OCI-LY1 (cell line): Measurements from ENCODE around the gene ZNF85.
A peak's percentile ranks its signal among the peaks of the same experiment; 100 is the strongest.

ENCODE experiments used
- H2AFZ ChIP-seq: fragments of 200-600 bp; sonication (generic), shearing (Covaris generic); 2 replicates; pipeline ENCODE4 v1.6.0; 2014; ENCODE audit warnings: antibody characterized with exemption, mild to moderate bottlenecking, low read length
- H3F3A ChIP-seq: fragments of 200-600 bp; sonication (generic), shearing (Covaris generic); 2 replicates; pipeline ENCODE4 v1.6.0; 2014; ENCODE audit warnings: mild to moderate bottlenecking, antibody characterized with exemption, low read length, moderate library complexity; ENCODE audit not compliant: insufficient read depth
- H3K27ac ChIP-seq: fragments of 200-600 bp; sonication (generic); 2 replicates; pipeline ENCODE4 v1.5.1; 2014; ENCODE audit warnings: low read length, mixed run types, mild to moderate bottlenecking, low read depth; ENCODE audit not compliant: poor library complexity, severe bottlenecking
- H3K27me3 ChIP-seq: fragments of 200-600 bp; sonication (generic); 2 replicates; pipeline ENCODE4 v1.6.0; 2014; ENCODE audit warnings: antibody characterized with exemption, mild to moderate bottlenecking, low read length, moderate library complexity; ENCODE audit not compliant: insufficient read depth
- H3K36me3 ChIP-seq: fragments of 200-600 bp; sonication (generic); 2 replicates; pipeline ENCODE4 v1.6.1; 2014; ENCODE audit warnings: mild to moderate bottlenecking, antibody characterized with exemption, low read length, moderate library complexity, mixed read lengths; ENCODE audit not compliant: insufficient read depth
- H3K4me1 ChIP-seq: fragments of 200-600 bp; sonication (generic); 2 replicates; pipeline ENCODE4 v1.5.1; 2014; ENCODE audit warnings: mild to moderate bottlenecking, low read length, moderate library complexity; ENCODE audit not compliant: insufficient read depth, severe bottlenecking
- H3K4me2 ChIP-seq: fragments of 200-600 bp; sonication (generic), shearing (Covaris generic); 2 replicates; pipeline ENCODE4 v1.6.1; 2014; ENCODE audit warnings: low read length
- H3K4me3 ChIP-seq: fragments of 200-600 bp; sonication (generic); 2 replicates; pipeline ENCODE4 v1.5.1; 2014; ENCODE audit warnings: low read length, low read depth, mild to moderate bottlenecking, mixed read lengths; ENCODE audit not compliant: poor library complexity, severe bottlenecking
- H3K79me2 ChIP-seq: fragments of 200-600 bp; shearing (Covaris generic); 2 replicates; pipeline ENCODE4 v1.6.1; 2016; ENCODE audit warnings: mixed run types, low read length, mixed read lengths; ENCODE audit not compliant: insufficient read depth
- H3K9ac ChIP-seq: fragments of 200-600 bp; sonication (generic), shearing (Covaris generic); 2 replicates; pipeline ENCODE4 v1.6.1; 2014; ENCODE audit warnings: mild to moderate bottlenecking, low read length, mixed read lengths
- H3K9me2 ChIP-seq: fragments of 200-600 bp; sonication (generic), shearing (Covaris generic); 2 replicates; pipeline ENCODE4 v1.6.1; 2014; ENCODE audit warnings: low read depth, mild to moderate bottlenecking, low read length, mixed read lengths
- H3K9me3 ChIP-seq: fragments of 200-600 bp; shearing (Covaris generic); 2 replicates; pipeline ENCODE4 v1.6.1; 2014; ENCODE audit warnings: low read length, mixed read lengths
- H4K20me1 ChIP-seq: fragments of 200-600 bp; sonication (generic), shearing (Covaris generic); 2 replicates; pipeline ENCODE4 v1.6.0; 2016; ENCODE audit warnings: mild to moderate bottlenecking, low read length; ENCODE audit not compliant: insufficient read depth
- CTCF ChIP-seq: fragments of 200-600 bp; sonication (generic), shearing (Covaris generic); IDR thresholded peaks from 2 replicates; pipeline ENCODE4 v1.5.1; 2017; ENCODE audit warnings: mild to moderate bottlenecking, antibody characterized with exemption, low read length, moderate library complexity, mixed read lengths
- EZH2 ChIP-seq: fragments of 200-600 bp; sonication (generic), shearing (Covaris generic); IDR thresholded peaks from 2 replicates; pipeline ENCODE4 v1.8.0; 2017; ENCODE audit warnings: borderline replicate concordance, mixed run types, mild to moderate bottlenecking, antibody characterized with exemption, low read length, moderate library complexity, mixed read lengths

The ZNF85 gene

GRCh38 chr19:20923077-20923871 lies at the start of gene ZNF85:
ZNF85 (plus strand) TSS chr19:20923251; CDS start chr19:20923401, 150 bp downstream.
- H3K36me3 ChIP-seq: peaks cover 21% of the 10 kb centered on the region
- peak within 1 kb of the TSS; percentile 83 for H3K27ac ChIP-seq
- peaks cover 14% of the 10 kb centered on the region for H3K4me1 ChIP-seq
- TF ChIP-seq CTCF: no peak
- TF ChIP-seq EZH2: no peak
- no peaks in the 10 kb centered on the region for H3F3A ChIP-seq
- H3K9me3 ChIP-seq: peaks cover 15% of the 10 kb centered on the region; the same call in 1 of the 2 replicates
- peak within 1 kb of the TSS; percentile 49 for H3K4me2 ChIP-seq
- no peaks in the 10 kb centered on the region for H3K9me2 ChIP-seq
- H2AFZ ChIP-seq: peak within 1 kb of the TSS; percentile 72; the same call in 1 of the 2 replicates
- no peaks in the 10 kb centered on the region for H4K20me1 ChIP-seq
- H3K79me2 ChIP-seq: peaks cover 28% of the 10 kb centered on the region
- H3K4me3 ChIP-seq: peak within 1 kb of the TSS; percentile 69
- peak within 1 kb of the TSS; percentile 69 for H3K9ac ChIP-seq
- no peaks in the 10 kb centered on the region for H3K27me3 ChIP-seq

GRCh38 chr19:20879501-20879900 lies 43.5 kb upstream of the ZNF85 start:
- H3K4me3 ChIP-seq: no peak overlapping the region
- H3K27ac ChIP-seq: no peak overlapping the region
- H3F3A ChIP-seq: no peaks in the 10 kb centered on the region
- no peaks in the 10 kb centered on the region for H4K20me1 ChIP-seq
- no peaks in the 10 kb centered on the region for H3K27me3 ChIP-seq
- H3K4me1 ChIP-seq: no peaks in the 10 kb centered on the region
- no peaks in the 10 kb centered on the region for H3K36me3 ChIP-seq
- H3K4me2 ChIP-seq: no peak overlapping the region
- H3K79me2 ChIP-seq: no peaks in the 10 kb centered on the region
- 0 out of 2 replicates have a peak, but pooled peaks cover 3% of the 10 kb centered on the region for H3K9me3 ChIP-seq
- H3K9me2 ChIP-seq: no peaks in the 10 kb centered on the region
- H3K9ac ChIP-seq: no peak overlapping the region
- TF ChIP-seq CTCF (no peak), EZH2 (no peak)
- H2AFZ ChIP-seq: no peak overlapping the region

GRCh38 chr19:20912973-20913372 lies 10.1 kb upstream of the ZNF85 start:
- Histone ChIP-seq H3K27me3 (no peaks in the 10 kb centered on the region), H3K9me3 (peaks cover 3% of the 10 kb centered on the region; the same call in 1 of the 2 replicates), H3K27ac (no peak overlapping the region), H3K4me3 (no peak overlapping the region), H3K79me2 (no peaks in the 10 kb centered on the region), H3F3A (no peaks in the 10 kb centered on the region), H4K20me1 (no peaks in the 10 kb centered on the region), H3K9me2 (no peaks in the 10 kb centered on the region), H3K4me2 (no peak overlapping the region), H3K36me3 (no peaks in the 10 kb centered on the region), H2AFZ (no peak overlapping the region), H3K4me1 (no peaks in the 10 kb centered on the region), H3K9ac (no peak overlapping the region)
- TF ChIP-seq EZH2: no peak
- TF ChIP-seq CTCF: no peak
